Measurements from ENCODE around the gene YWHAG. TPM values are rescaled to one million over a fixed set of nuclear protein-coding genes. Genes with fewer than 3 reads are reported as not detected.
A peak's percentile ranks its signal among the peaks of the same experiment; 100 is the strongest.

YWHAG gene
- total and polyA plus RNA-seq, 9 of the 15 experiments (the other 6 are each of a cell fraction or from before 2014, with no cell fraction given): 30.4 to 246 (median 94.5) TPM

DNA sequence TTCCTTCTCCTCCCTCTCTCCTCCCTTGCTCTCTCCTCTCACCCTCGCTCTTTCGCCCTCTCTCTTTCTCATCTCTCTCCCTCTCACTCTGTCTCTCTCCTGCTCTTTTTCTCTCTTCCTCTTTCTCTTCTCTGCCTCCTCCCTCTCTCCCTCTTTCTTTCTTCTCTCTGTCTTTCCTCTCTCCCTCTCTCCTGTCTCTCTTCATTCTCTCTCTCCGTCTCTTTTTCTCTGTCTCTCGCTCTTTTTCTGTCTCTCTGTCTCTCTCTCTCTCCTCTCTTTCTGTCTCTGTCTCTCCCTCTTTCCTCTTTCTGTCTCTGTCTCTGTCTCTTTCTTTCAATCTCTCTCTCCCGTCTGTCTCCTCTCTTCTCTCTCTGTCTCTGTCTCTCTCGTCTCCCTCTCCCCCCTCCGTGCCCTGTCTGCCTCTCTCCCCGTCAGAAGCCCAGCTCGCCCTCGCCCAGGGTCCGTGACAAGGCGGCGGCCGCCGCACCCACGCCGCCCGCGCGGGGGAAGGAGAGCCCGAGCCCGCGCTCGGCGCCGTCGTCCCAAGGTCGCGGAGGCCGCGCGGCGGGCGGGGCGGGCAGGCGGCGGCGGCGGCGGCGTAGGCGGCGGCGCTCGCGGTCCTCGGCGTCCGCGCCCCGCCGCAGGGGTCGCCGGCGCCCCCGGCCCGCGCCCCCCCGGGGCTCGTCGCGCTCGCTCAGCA is 77.6 kb downstream of the YWHAG start (continued):
- TF ChIP-seq HINFP (tag; conservative IDR thresholded peaks at IDR 0.05; ENCODE audit: low read depth): peak; percentile 78; the same call in 1 of the 2 replicates
- TF ChIP-seq ARID2 (IDR thresholded peaks at IDR 0.05): peak; percentile 41; the same call in 1 of the 2 replicates
- TF ChIP-seq CREB3 (tag; conservative IDR thresholded peaks at IDR 0.05; ENCODE audit: low read depth): no peak
- TF ChIP-seq ZNF324 (CRISPR knock-in tag; IDR thresholded peaks at IDR 0.05): no peak
- TF ChIP-seq, protein P1, sequence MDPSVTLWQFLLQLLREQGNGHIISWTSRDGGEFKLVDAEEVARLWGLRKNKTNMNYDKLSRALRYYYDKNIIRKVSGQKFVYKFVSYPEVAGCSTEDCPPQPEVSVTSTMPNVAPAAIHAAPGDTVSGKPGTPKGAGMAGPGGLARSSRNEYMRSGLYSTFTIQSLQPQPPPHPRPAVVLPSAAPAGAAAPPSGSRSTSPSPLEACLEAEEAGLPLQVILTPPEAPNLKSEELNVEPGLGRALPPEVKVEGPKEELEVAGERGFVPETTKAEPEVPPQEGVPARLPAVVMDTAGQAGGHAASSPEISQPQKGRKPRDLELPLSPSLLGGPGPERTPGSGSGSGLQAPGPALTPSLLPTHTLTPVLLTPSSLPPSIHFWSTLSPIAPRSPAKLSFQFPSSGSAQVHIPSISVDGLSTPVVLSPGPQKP (CRISPR knock-in tag; IDR thresholded peaks at IDR 0.05): no peak
- TF ChIP-seq, protein P2, sequence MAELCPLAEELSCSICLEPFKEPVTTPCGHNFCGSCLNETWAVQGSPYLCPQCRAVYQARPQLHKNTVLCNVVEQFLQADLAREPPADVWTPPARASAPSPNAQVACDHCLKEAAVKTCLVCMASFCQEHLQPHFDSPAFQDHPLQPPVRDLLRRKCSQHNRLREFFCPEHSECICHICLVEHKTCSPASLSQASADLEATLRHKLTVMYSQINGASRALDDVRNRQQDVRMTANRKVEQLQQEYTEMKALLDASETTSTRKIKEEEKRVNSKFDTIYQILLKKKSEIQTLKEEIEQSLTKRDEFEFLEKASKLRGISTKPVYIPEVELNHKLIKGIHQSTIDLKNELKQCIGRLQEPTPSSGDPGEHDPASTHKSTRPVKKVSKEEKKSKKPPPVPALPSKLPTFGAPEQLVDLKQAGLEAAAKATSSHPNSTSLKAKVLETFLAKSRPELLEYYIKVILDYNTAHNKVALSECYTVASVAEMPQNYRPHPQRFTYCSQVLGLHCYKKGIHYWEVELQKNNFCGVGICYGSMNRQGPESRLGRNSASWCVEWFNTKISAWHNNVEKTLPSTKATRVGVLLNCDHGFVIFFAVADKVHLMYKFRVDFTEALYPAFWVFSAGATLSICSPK (IDR thresholded peaks at IDR 0.05; ENCODE audit: borderline replicate concordance): peak; percentile 84; the same call in 1 of the 2 replicates
- TF ChIP-seq CHD4 (IDR thresholded peaks at IDR 0.05; ENCODE audit: insufficient read depth, insufficient replicate concordance, low read depth, low read length, poor library complexity, severe bottlenecking): no peak
- TF ChIP-seq SMAD3 (CRISPR knock-in tag; conservative IDR thresholded peaks at IDR 0.05): no peak
- no peak for TF ChIP-seq DMBX1 (CRISPR knock-in tag; IDR thresholded peaks at IDR 0.05; ENCODE audit: borderline replicate concordance)
- TF ChIP-seq ZNF134 (CRISPR knock-in tag; conservative IDR thresholded peaks at IDR 0.05): no peak
- peak; percentile 58; the same call in 1 of the 2 replicates for TF ChIP-seq PHF21A (IDR thresholded peaks at IDR 0.05; ENCODE audit: borderline replicate concordance, low read depth)
- no peak for TF ChIP-seq SMAD1 (IDR thresholded peaks at IDR 0.05; ENCODE audit: low read depth, low read length, partially characterized antibody)
- TF ChIP-seq, protein P3, sequence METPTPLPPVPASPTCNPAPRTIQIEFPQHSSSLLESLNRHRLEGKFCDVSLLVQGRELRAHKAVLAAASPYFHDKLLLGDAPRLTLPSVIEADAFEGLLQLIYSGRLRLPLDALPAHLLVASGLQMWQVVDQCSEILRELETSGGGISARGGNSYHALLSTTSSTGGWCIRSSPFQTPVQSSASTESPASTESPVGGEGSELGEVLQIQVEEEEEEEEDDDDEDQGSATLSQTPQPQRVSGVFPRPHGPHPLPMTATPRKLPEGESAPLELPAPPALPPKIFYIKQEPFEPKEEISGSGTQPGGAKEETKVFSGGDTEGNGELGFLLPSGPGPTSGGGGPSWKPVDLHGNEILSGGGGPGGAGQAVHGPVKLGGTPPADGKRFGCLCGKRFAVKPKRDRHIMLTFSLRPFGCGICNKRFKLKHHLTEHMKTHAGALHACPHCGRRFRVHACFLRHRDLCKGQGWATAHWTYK (CRISPR knock-in tag; IDR thresholded peaks at IDR 0.05): no peak
- no peak for TF ChIP-seq ARID3A (IDR thresholded peaks at IDR 0.05; ENCODE audit: borderline replicate concordance, low read depth, low read length)
